GM12865 (cell line): ENCODE data around the gene RPS6KA2.
"Not testable (repeated sequence)": the region's sequence is repeated elsewhere in the genome, so short reads cannot be mapped to it uniquely, and the experiment has no call there.

Experiments
- DNase-seq: peaks from one replicate; pipeline ENCODE4 v3.0.0; 2010; ENCODE audit warnings: low read depth
- H3K4me3 ChIP-seq: 2 replicates; pipeline ENCODE4 v1.5.1; 2011; ENCODE audit warnings: mild to moderate bottlenecking, low read depth, low read length, control low read depth
- TF ChIP-seq, protein P1 (sequence below): IDR thresholded peaks from 2 replicates; pipeline ENCODE4 v1.5.1; 2011; ENCODE audit warnings: low read length, control low read depth, low read depth, inconsistent platforms; ENCODE audit not compliant: insufficient read depth; ENCODE audit errors: missing control alignments

RPS6KA2 gene

DNA sequence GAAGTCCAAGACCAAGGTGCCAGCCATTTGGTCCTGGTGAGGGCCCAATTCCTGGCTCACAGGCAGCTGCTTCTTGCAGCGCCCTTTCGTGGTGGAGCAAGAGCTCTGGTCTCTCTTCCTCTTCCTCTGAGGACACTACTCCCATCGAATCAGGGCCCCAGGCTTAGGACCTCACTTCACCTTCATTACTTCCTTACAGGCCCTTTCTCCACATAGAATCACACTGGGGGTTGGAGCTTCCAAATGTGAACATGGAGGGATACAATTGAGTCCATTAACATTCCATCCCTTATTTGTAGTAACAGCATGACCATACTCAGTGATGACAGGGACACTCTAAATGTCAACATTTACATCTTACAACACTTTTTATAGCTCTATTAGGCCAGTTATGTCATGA lies 42.9 kb downstream of the RPS6KA2 start:
- no peak for DNase-seq
- H3K4me3 ChIP-seq, result no peak overlapping the region
- TF ChIP-seq, protein P1, sequence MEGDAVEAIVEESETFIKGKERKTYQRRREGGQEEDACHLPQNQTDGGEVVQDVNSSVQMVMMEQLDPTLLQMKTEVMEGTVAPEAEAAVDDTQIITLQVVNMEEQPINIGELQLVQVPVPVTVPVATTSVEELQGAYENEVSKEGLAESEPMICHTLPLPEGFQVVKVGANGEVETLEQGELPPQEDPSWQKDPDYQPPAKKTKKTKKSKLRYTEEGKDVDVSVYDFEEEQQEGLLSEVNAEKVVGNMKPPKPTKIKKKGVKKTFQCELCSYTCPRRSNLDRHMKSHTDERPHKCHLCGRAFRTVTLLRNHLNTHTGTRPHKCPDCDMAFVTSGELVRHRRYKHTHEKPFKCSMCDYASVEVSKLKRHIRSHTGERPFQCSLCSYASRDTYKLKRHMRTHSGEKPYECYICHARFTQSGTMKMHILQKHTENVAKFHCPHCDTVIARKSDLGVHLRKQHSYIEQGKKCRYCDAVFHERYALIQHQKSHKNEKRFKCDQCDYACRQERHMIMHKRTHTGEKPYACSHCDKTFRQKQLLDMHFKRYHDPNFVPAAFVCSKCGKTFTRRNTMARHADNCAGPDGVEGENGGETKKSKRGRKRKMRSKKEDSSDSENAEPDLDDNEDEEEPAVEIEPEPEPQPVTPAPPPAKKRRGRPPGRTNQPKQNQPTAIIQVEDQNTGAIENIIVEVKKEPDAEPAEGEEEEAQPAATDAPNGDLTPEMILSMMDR, result no peak

DNA sequence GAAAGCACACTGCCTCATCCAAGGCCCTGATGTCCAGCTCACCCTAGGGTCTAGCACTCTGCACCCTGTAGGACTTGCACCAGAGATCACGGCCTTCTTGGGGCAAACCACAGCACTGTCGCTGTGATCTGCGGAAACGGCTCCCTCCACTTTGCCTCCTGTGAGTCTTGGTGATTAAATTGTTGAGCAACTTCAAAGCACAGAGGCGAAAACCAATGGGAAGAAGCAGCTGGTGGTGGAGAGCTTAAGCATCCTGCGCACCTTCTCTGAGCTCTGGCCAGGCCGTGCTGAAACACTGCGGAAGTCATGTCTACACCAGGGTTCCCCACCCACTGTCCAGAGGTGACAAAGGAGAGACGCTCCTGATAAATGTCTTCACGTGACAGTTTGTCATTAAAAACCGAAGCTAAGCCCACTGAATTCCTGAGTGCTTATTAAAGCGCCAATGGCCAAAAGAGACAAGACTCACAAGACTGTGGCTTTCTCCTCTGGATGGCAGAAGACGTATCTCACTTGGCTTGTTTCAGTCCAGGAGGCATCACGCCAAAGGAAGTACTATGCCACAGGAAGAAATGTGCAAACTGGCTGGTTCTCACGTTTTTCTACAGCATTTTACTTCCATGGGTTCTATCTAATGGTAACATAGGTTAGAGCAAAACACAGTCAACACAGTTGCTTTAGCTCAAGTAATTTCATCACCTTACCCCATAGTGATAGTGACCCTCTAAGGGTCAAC lies 43.7 kb downstream of the RPS6KA2 start:
- H3K4me3 ChIP-seq, result no peak overlapping the region
- DNase-seq, result no peak
- TF ChIP-seq, protein P1, result no peak

DNA sequence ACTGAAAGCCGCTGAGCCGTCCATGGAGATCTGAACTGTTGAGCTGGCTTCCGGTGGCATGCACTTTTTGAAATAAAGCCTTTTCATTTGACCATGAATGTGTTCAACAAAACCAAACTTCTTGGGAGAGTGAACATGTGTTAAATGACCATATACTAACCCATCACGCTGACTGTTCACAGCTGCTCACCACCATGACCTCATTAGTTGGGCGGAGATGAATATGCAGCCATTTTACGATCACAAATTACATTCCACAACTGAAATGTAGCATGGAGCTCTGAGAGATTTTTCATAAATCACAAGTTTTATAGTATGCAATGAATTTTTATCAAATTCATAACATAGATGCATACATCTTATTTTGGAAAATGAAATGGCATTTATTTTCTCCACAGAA lies 44.8 kb downstream of the RPS6KA2 start:
- no peak overlapping the region for H3K4me3 ChIP-seq
- DNase-seq, result no peak
- TF ChIP-seq, protein P1, result no peak

DNA sequence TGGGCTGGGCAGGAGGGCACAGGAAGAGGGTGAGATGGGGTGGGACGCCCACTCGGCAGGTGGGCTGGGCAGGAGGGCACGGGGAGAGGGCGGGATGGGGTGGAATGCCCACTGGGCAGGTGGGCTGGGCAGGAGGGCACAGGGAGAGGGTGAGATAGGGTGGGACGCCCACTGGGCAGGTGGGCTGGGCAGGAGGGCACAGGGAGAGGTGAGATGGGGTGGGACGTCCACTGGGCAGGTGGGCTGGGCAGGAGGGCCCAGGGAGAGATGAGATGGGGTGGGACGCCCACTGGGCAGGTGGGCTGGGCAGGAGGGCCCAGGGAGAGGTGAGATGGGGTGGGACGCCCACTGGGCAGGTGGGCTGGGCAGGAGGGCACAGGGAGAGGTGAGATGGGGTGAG lies 45.2 kb downstream of the RPS6KA2 start:
- H3K4me3 ChIP-seq, DNase-seq: not testable (repeated sequence)

DNA sequence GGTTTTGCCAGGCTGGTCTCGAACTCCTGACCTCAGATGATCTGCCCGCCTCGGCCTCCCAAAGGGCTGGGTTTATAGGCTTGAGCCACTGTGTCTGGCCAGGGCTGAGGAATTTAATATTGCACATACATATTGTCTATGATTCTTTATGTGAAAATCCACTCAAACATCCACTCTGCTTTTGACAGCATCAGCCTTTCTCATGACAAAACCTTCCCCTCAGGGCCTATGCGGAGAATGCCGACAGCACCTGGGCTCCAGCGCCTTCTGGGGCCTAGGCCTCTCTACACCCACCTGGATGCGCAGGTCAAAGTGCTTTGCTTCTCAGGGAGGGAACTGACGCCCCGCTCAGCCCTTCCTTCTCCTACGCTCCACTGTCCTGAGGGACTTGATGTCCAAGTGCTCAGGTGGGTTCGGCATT lies 46.0 kb downstream of the RPS6KA2 start:
- DNase-seq, result no peak
- TF ChIP-seq, protein P1, result no peak
- no peak overlapping the region for H3K4me3 ChIP-seq

DNA sequence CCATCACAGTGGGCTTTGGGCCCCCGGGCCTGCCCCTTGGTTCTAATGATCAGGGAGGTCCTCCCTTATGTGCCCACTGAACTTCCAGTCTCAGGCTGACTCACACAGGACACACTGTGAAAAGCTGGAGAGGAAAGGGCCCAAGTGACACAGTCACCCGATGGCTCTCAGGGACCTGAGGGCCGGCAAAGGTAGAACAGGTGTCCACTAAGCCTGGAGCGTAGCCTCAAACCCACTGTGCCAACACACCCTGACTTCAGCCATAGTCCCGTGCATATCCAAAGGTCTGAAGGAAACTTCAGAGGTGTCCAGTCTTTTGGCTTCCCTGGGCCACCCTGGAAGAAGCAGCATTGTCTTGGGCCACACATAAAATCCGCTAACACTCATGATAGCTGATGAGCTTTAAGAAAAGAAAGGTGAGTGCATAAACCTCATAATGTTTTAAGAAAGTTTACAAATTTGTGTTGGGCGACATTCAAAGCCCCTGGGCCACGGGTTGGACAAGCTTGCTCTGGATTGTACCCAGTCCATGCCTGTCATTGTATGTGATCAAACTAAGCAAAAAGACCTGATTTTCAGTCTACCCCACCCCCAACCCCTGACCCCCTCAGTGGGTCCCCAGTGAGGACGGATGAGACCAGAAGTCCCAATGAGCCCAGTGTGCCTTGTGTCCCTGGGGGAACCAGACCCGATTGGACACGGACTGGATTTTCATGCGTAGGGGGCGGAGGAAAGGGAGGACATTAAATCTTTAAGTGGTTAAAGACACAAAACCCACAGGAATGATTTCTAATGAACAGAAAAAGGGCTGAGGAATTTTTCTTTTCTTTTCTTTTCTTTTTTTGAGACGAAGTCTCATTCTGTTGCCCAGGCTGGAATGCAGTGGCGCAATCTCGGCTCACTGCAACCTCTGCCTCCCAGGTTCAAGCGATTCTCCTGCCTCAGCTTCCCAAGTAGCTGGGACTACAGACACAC lies 46.7 kb downstream of the RPS6KA2 start:
- no peak for DNase-seq
- TF ChIP-seq, protein P1, result no peak

DNA sequence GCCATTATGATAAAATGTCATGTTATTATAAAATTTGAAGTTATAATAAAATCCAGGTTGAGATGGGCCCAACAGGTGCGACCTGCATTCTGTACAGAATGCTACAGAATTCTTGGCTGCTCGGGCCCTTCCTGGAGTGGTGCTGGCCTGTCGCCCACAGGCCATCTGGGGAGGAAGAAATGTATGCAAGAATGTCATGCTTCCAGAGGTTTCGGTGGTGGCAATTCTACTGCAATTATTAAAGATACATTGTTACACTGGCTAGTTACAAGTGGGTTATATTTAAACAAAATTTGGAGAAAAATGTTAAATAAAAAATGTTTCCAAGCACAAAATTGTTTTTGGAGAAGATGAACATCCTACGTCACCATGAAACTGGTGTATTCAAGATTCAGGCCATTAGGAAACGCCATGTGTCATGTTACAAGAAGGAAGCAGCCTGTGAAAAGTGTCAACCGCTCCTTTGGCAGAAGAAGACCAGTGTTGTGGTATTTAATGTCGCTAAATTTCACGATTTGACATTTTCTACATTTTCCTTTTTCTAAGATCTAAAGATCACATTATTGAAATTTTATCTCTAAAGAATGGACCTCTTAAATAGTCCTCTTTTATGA lies 47.7 kb downstream of the RPS6KA2 start:
- TF ChIP-seq, protein P1, result no peak
- DNase-seq, result no peak
- no peak overlapping the region for H3K4me3 ChIP-seq

More for the DNA sequence above, 46.7 kb downstream of the RPS6KA2 start:
- no peak overlapping the region for H3K4me3 ChIP-seq
